WTC11 (cell line): ENCODE results near the gene PTPRN2.

Source experiments
- CREM ChIP-seq: sonication (generic); formaldehyde crosslinking; IDR thresholded peaks from 2 replicates; pipeline ENCODE4 v1.8.1; 2022; ENCODE audit warnings: mild to moderate bottlenecking, missing genetic modification reagents, moderate library complexity
- ELF4 ChIP-seq: sonication (generic); formaldehyde crosslinking; IDR thresholded peaks from 2 replicates; pipeline ENCODE4 v1.8.1; 2022; ENCODE audit warnings: low read depth, mild to moderate bottlenecking, moderate library complexity, missing genetic modification reagents
- ETV6 ChIP-seq: sonication (generic); formaldehyde crosslinking; IDR thresholded peaks from 2 replicates; pipeline ENCODE4 v1.8.1; 2022; ENCODE audit warnings: mild to moderate bottlenecking, missing genetic modification reagents
- FOXP1 ChIP-seq: sonication (generic); formaldehyde crosslinking; IDR thresholded peaks from 2 replicates; pipeline ENCODE4 v1.8.0; 2022; ENCODE audit warnings: missing genetic modification reagents, mild to moderate bottlenecking, moderate library complexity, borderline replicate concordance
- NFYB ChIP-seq: sonication (generic); formaldehyde crosslinking; conservative IDR thresholded peaks from 2 replicates; pipeline ENCODE4 v1.8.0; 2022; ENCODE audit warnings: low read depth, missing genetic modification reagents
- TCF7 ChIP-seq: sonication (generic); formaldehyde crosslinking; IDR thresholded peaks from 2 replicates; pipeline ENCODE4 v1.8.0; 2022; ENCODE audit warnings: mild to moderate bottlenecking, low read depth, missing genetic modification reagents, moderate library complexity
- TP53 ChIP-seq: sonication (generic); formaldehyde crosslinking; IDR thresholded peaks from 2 replicates; pipeline ENCODE4 v1.8.1; 2023; ENCODE audit warnings: mild to moderate bottlenecking, missing genetic modification reagents
- TF ChIP-seq, protein P1 (sequence below): fragments of 200-600 bp; IDR thresholded peaks from 2 replicates; pipeline ENCODE4 v1.8.0; 2022; ENCODE audit warnings: antibody characterized with exemption
- TF ChIP-seq, protein P2 (sequence below): sonication (generic); formaldehyde crosslinking; IDR thresholded peaks from 2 replicates; pipeline ENCODE4 v1.8.0; 2022; ENCODE audit warnings: mild to moderate bottlenecking, missing genetic modification reagents
- TF ChIP-seq, protein P3 (sequence below): sonication (generic); formaldehyde crosslinking; IDR thresholded peaks from 2 replicates; pipeline ENCODE4 v1.8.0; 2022; ENCODE audit warnings: mild to moderate bottlenecking, missing genetic modification reagents
- TF ChIP-seq, protein P4 (sequence below): sonication (generic); formaldehyde crosslinking; conservative IDR thresholded peaks from 2 replicates; pipeline ENCODE4 v1.8.1; 2023; ENCODE audit warnings: mild to moderate bottlenecking, low read depth, missing genetic modification reagents, moderate library complexity

DNA sequence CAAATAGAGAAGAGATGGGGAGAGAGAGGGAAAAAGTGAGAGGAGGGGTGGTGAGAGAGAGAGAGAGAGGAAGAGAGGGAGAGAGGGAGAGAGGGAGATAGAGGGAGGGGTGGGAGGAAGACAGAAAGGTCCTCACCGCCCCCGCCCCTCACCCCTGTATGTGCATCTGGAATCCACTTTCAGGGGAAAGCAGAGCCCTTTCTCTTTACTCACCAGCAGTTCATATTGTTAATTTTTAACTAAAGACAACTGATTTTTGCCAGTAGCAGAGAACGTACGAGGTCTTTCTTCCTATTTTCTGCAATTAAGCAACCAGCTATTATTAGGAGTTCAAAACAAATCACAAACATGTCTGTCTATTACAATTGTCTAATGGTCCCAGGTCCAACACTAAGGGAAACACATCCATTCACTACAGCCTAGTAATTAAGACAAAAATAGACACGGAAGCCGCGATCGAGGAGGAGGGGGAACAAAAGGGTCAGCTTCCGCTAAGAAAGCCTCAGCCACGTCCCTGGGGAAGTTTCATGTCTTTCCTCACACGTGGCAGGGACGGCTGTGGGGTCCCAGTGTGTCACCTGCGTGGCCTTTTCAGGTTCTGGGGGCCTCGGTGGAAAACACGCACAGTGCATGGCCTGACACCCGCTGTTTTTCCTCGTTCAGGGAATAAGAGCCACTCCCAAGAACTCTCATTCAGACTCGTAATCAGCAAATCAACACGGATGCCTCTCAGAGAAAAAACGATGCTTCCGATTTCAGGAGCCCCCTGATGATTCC lies 572.0 kb downstream of the PTPRN2 start:
- TF ChIP-seq CREM (CRISPR knock-in tag): no peak
- no peak for TF ChIP-seq FOXP1 (CRISPR knock-in tag)
- TF ChIP-seq, protein P1, sequence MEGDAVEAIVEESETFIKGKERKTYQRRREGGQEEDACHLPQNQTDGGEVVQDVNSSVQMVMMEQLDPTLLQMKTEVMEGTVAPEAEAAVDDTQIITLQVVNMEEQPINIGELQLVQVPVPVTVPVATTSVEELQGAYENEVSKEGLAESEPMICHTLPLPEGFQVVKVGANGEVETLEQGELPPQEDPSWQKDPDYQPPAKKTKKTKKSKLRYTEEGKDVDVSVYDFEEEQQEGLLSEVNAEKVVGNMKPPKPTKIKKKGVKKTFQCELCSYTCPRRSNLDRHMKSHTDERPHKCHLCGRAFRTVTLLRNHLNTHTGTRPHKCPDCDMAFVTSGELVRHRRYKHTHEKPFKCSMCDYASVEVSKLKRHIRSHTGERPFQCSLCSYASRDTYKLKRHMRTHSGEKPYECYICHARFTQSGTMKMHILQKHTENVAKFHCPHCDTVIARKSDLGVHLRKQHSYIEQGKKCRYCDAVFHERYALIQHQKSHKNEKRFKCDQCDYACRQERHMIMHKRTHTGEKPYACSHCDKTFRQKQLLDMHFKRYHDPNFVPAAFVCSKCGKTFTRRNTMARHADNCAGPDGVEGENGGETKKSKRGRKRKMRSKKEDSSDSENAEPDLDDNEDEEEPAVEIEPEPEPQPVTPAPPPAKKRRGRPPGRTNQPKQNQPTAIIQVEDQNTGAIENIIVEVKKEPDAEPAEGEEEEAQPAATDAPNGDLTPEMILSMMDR: no peak
- TF ChIP-seq, protein P2, sequence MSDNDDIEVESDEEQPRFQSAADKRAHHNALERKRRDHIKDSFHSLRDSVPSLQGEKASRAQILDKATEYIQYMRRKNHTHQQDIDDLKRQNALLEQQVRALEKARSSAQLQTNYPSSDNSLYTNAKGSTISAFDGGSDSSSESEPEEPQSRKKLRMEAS: no peak
- no peak for TF ChIP-seq ETV6 (CRISPR knock-in tag)
- TF ChIP-seq, protein P3, sequence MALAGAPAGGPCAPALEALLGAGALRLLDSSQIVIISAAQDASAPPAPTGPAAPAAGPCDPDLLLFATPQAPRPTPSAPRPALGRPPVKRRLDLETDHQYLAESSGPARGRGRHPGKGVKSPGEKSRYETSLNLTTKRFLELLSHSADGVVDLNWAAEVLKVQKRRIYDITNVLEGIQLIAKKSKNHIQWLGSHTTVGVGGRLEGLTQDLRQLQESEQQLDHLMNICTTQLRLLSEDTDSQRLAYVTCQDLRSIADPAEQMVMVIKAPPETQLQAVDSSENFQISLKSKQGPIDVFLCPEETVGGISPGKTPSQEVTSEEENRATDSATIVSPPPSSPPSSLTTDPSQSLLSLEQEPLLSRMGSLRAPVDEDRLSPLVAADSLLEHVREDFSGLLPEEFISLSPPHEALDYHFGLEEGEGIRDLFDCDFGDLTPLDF (CRISPR knock-in tag): no peak
- TF ChIP-seq TCF7 (CRISPR knock-in tag): no peak
- TF ChIP-seq, protein P4, sequence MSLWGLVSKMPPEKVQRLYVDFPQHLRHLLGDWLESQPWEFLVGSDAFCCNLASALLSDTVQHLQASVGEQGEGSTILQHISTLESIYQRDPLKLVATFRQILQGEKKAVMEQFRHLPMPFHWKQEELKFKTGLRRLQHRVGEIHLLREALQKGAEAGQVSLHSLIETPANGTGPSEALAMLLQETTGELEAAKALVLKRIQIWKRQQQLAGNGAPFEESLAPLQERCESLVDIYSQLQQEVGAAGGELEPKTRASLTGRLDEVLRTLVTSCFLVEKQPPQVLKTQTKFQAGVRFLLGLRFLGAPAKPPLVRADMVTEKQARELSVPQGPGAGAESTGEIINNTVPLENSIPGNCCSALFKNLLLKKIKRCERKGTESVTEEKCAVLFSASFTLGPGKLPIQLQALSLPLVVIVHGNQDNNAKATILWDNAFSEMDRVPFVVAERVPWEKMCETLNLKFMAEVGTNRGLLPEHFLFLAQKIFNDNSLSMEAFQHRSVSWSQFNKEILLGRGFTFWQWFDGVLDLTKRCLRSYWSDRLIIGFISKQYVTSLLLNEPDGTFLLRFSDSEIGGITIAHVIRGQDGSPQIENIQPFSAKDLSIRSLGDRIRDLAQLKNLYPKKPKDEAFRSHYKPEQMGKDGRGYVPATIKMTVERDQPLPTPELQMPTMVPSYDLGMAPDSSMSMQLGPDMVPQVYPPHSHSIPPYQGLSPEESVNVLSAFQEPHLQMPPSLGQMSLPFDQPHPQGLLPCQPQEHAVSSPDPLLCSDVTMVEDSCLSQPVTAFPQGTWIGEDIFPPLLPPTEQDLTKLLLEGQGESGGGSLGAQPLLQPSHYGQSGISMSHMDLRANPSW: no peak
- no peak for TF ChIP-seq TP53 (CRISPR knock-in tag)
- no peak for TF ChIP-seq ELF4 (CRISPR knock-in tag)
- TF ChIP-seq NFYB (CRISPR knock-in tag): no peak
